GM18519 (cell line): Measurements from ENCODE around the gene NHLH1.

Experiments
- ATAC-seq: cut with Tn5 transposase; IDR thresholded peaks from one replicate; pipeline ENCODE4 v1.9.1; 2021; ENCODE audit warnings: mild to moderate bottlenecking, moderate library complexity; ENCODE audit not compliant: unreplicated experiment, low FRiP score

The NHLH1 gene

GRCh38 chr1:160407839-160408801, 41.2 kb downstream of the NHLH1 start:
- no peak for ATAC-seq

GRCh38 chr1:160408864-160409263, 42.0 kb downstream of the NHLH1 start:
- no peak for ATAC-seq

- ATAC-seq: no peak
Observed at GRCh38 chr1:160409486-160409885, 42.6 kb downstream of the NHLH1 start.

- no peak for ATAC-seq
Observed at GRCh38 chr1:160410406-160411005, 43.6 kb downstream of the NHLH1 start.

- no peak for ATAC-seq
Observed at GRCh38 chr1:160411271-160412027, 44.6 kb downstream of the NHLH1 start.

GRCh38 chr1:160412028-160412362, 45.1 kb downstream of the NHLH1 start:
- ATAC-seq: no peak

GRCh38 chr1:160413716-160414115, 46.8 kb downstream of the NHLH1 start:
- ATAC-seq: no peak

GRCh38 chr1:160414881-160415280, 48.0 kb downstream of the NHLH1 start:
- no peak for ATAC-seq

- no peak for ATAC-seq
Observed at GRCh38 chr1:160415696-160416290, 48.9 kb downstream of the NHLH1 start.

- ATAC-seq: no peak
Observed at GRCh38 chr1:160416369-160416768, 49.5 kb downstream of the NHLH1 start.

GRCh38 chr1:160418483-160418882, 51.6 kb downstream of the NHLH1 start:
- ATAC-seq: no peak

- no peak for ATAC-seq
Observed at GRCh38 chr1:160419150-160419837, 52.4 kb downstream of the NHLH1 start.

- ATAC-seq: no peak
Observed at GRCh38 chr1:160419838-160420169, 52.9 kb downstream of the NHLH1 start.

- ATAC-seq: no peak
Observed at GRCh38 chr1:160420881-160421842, 54.3 kb downstream of the NHLH1 start.

- no peak for ATAC-seq
Observed at GRCh38 chr1:160421881-160422280, 55.0 kb downstream of the NHLH1 start.
